Peyer's patch (tissue), 4 donors: Measurements from ENCODE around the gene CNOT1.

ENCODE experiments used
- CTCF ChIP-seq, 6 experiments: fragments of 450-650 bp in 4 of 6; fragments of 200-600 bp in 2 of 6; sonication (generic) in 1 of 6; IDR thresholded peaks; one replicate each; pipeline ENCODE4 v1.5.1; 2017 to 2019; ENCODE audit warnings: antibody characterized with exemption in 6 of 6, mild to moderate bottlenecking in 3 of 6, moderate library complexity in 1 of 6
- POLR2A ChIP-seq, 2 donors: fragments of 450-650 bp; IDR thresholded peaks; one replicate each; pipeline ENCODE4 v1.5.1; 2017; ENCODE audit warnings: antibody characterized with exemption in 2 of 2, mild to moderate bottlenecking in 2 of 2, moderate library complexity in 2 of 2

DNA sequence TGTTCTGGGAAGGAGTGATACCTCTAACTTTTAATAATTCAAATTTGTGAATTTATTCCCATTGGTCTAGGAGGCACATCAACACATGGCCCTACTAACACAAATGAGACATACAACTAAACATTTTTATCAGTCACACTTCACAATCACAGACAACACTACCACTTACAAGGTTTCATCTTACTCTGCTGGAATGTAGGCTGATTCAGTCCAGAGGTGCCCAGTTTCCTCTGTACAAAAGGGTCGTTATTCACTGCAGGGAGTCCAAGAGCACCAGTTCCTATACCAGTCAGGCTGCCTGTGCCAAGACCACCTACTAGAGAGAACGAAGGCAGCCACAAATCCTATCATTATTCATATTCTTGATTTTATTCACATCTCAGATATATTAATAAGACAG is 72.9 kb downstream of the CNOT1 start:
- TF ChIP-seq CTCF (IDR thresholded peaks at IDR 0.05) (no peak), POLR2A (IDR thresholded peaks at IDR 0.05) (no peak)
